Ishikawa (cell line): ENCODE measurements around the gene BAHD1.

Experiments used
- CEBPB ChIP-seq: IDR thresholded peaks from 2 replicates; pipeline ENCODE4 v1.6.1; 2012
- EGR1 ChIP-seq: IDR thresholded peaks from 2 replicates; pipeline ENCODE4 v1.6.1; 2012
- EP300 ChIP-seq: IDR thresholded peaks from 2 replicates; pipeline ENCODE4 v1.6.1; 2012; ENCODE audit warnings: borderline replicate concordance
- MAX ChIP-seq: IDR thresholded peaks from 2 replicates; pipeline ENCODE4 v1.6.1; 2012
- RAD21 ChIP-seq: IDR thresholded peaks from 2 replicates; pipeline ENCODE4 v1.6.1; 2012; ENCODE audit warnings: low read depth
- REST ChIP-seq: IDR thresholded peaks from 2 replicates; pipeline ENCODE4 v1.6.1; 2012; ENCODE audit warnings: low read depth, mild to moderate bottlenecking
- TAF1 ChIP-seq: IDR thresholded peaks from 2 replicates; pipeline ENCODE4 v1.6.1; 2012; ENCODE audit warnings: low read depth, mild to moderate bottlenecking
- TEAD4 ChIP-seq: IDR thresholded peaks from 2 replicates; pipeline ENCODE4 v1.6.1; 2012
- YY1 ChIP-seq: IDR thresholded peaks from 2 replicates; pipeline ENCODE4 v1.6.1; 2012; ENCODE audit warnings: low read depth

- TF ChIP-seq RAD21: no peak
- TF ChIP-seq TAF1: no peak
- no peak for TF ChIP-seq CEBPB
- TF ChIP-seq MAX: no peak
- TF ChIP-seq YY1: no peak
- TF ChIP-seq REST: no peak
- TF ChIP-seq EP300: no peak
- no peak for TF ChIP-seq EGR1
- no peak for TF ChIP-seq TEAD4
Observed at GRCh38 chr15:40508216-40508615, 67.5 kb downstream of the BAHD1 start.
